Muscle layer of duodenum (tissue), 2 donors: ENCODE data around the gene SLC16A12.
"Not testable (repeated sequence)": the region's sequence is repeated elsewhere in the genome, so short reads cannot be mapped to it uniquely, and the experiment has no call there.

ENCODE experiments used
- H3K27ac ChIP-seq: one replicate; pipeline ENCODE4 v1.7.0; 2013; ENCODE audit warnings: mild to moderate bottlenecking, low read length
- H3K27me3 ChIP-seq: one replicate; pipeline ENCODE4 v1.7.0; 2013; ENCODE audit warnings: low read depth, mild to moderate bottlenecking, control low read depth, low read length
- H3K36me3 ChIP-seq, 2 donors: one replicate each; pipeline ENCODE4 v1.7.0; 2013; ENCODE audit warnings: low read length in 2 of 2, control low read depth in 1 of 2, mild to moderate bottlenecking in 1 of 2; ENCODE audit not compliant: insufficient read depth in 2 of 2, control insufficient read depth in 1 of 2
- H3K4me1 ChIP-seq, 2 donors: one replicate each; pipeline ENCODE4 v1.7.0; 2013; ENCODE audit warnings: low read length in 2 of 2, mild to moderate bottlenecking in 2 of 2, control low read depth in 1 of 2, moderate library complexity in 1 of 2; ENCODE audit not compliant: insufficient read depth in 2 of 2, control insufficient read depth in 1 of 2
- H3K4me3 ChIP-seq, 2 donors: one replicate each; pipeline ENCODE4 v1.7.0; 2013; ENCODE audit warnings: low read length in 2 of 2, low read depth in 1 of 2, mild to moderate bottlenecking in 1 of 2
- H3K9me3 ChIP-seq, 2 donors: one replicate each; pipeline ENCODE4 v1.7.0; 2013; ENCODE audit warnings: low read length in 2 of 2, control low read depth in 1 of 2, mild to moderate bottlenecking in 1 of 2; ENCODE audit not compliant: control insufficient read depth in 1 of 2
- donor health status: healthy.

The SLC16A12 gene

GRCh38 chr10:89398003-89398749 lies 137.2 kb downstream of the SLC16A12 start:
- Histone ChIP-seq H3K27ac (no peak overlapping the region), H3K36me3 (peaks cover 7 to 11% of the 10 kb centered on the region in 2 donors), H3K4me3 (no peak overlapping the region)

DNA sequence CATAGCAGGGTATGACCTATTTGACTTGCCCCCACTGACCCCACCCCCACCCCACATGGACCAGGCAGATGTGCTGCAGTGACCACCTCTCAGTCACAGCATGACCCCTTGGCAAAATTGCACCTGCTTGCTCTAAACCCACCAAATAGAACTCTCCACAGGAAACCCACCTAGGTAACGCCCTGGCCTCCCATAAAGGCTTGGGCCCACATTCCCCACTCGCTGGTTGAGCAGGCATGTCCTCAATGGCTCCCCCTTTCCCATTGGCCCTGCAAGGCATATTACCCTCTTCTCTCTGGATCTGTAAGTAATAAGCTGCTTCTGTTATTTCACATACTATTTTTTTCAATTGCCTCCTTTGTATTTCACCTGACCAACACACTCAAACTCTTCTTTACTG lies 140.3 kb downstream of the SLC16A12 start:
- peaks cover 0 to 20% of the 10 kb centered on the region in 2 donors for H3K4me1 ChIP-seq
- H3K4me3 ChIP-seq: peak overlapping the region in 1 of 2 donors; percentile 14
- no peaks in the 10 kb centered on the region for H3K36me3 ChIP-seq
- H3K9me3 ChIP-seq: no peaks in the 10 kb centered on the region
- no peaks in the 10 kb centered on the region for H3K27me3 ChIP-seq
- no peak overlapping the region for H3K27ac ChIP-seq

More at GRCh38 chr10:89398003-89398749, 137.2 kb downstream of the SLC16A12 start:
- H3K27me3 ChIP-seq: no peaks in the 10 kb centered on the region
- no peaks in the 10 kb centered on the region for H3K9me3 ChIP-seq
- peaks cover 0 to 11% of the 10 kb centered on the region in 2 donors for H3K4me1 ChIP-seq

DNA sequence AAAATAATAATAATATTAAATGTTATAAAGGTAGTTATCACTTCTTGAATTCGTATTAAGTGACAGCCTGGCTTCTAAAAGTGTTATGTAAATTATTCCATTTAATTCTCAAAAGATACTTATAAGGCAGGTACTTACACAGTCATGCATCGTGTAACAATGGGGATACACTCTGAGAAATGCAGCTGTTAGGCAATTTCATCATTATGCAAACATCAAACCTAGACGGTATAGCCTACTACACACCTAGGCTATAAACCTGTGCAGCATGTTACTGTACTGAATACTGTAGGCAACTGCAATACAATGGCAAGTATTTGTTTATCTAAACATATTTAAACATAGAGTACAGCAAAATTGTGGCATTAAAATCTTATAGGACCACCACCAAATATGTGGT lies 141.5 kb downstream of the SLC16A12 start:
- no peak overlapping the region for H3K27ac ChIP-seq
- H3K9me3 ChIP-seq: no peaks in the 10 kb centered on the region
- H3K27me3 ChIP-seq: no peaks in the 10 kb centered on the region
- no peaks in the 10 kb centered on the region for H3K36me3 ChIP-seq
- H3K4me1 ChIP-seq: peaks cover 0 to 20% of the 10 kb centered on the region in 2 donors
- H3K4me3 ChIP-seq: peak overlapping the region; percentile 37 to 61

DNA sequence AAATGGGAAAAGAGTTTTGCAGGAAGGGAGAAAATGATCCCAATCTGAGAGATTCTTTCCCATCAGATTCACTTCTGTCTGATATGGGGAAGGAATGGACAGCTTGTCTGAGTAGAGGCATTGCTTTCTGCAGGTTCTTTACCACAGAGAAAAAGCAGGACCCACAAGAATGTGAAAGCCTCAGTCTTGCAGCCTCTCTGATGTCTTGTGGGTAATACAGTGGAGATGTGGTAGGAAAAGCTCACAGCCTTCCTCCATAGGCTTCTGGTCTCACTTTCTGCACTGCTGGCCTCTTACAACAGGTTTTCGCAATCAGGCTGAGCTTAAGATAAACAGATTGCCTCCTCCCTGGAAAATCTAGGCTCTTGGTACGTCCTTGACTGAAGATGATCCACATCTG lies 142.4 kb downstream of the SLC16A12 start:
- peak overlapping the region; percentile 61 to 69 for H3K4me3 ChIP-seq
- no peaks in the 10 kb centered on the region for H3K9me3 ChIP-seq
- peaks cover 0 to 20% of the 10 kb centered on the region in 2 donors for H3K4me1 ChIP-seq
- H3K36me3 ChIP-seq: no peaks in the 10 kb centered on the region
- no peaks in the 10 kb centered on the region for H3K27me3 ChIP-seq
- H3K27ac ChIP-seq: peak overlapping the region; percentile 57

DNA sequence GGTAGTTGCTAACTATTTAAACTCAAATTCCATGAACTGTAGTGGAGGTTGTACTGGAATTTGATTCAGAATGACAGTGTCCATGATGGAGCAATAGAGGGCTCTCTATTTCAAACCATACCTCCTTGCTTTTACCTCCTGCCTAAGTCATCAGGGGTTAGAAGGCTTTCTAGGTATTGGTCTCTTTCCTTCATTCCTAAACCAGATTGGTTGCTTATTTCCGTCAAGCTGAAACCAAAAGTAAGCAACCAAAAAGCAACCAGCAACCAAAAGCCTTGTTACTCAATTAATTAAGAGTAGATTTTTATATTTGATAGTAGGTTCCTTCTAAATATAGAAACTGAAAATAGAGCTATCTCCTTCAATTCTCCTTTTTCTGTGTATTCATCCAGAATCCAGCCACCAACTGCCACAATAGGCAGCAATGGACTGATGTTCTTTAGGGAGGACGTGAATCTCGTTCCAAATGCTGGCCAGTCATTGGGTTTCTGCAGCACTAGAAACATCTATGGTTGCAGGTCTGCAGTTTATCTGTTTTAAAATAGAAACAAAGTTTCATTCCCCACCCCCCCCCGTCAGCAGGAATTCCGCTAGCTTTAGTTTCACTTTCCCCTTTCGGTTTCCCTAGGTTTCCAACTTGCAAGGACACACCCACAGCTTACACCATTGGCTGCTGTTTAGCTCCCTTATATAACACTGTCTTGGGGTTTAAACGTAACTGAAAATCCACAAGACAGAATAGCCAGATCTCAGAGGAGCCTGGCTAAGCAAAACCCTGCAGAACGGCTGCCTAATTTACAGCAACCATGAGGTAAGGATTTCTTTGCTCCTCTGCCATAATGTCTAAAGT lies 143.3 kb downstream of the SLC16A12 start, which contains the start of gene IFIT1:
Gene IFIT1, plus strand, starts transcription at position 717 of the 850 bp plus-strand sequence. Its CDS starts 90 bp downstream, at position 807.
- peaks cover 0 to 20% of the 10 kb centered on the region in 2 donors for H3K4me1 ChIP-seq
- peak within 1 kb of the TSS; percentile 61 to 69 for H3K4me3 ChIP-seq
- H3K27me3 ChIP-seq: no peaks in the 10 kb centered on the region
- peak within 1 kb of the TSS; percentile 57 for H3K27ac ChIP-seq
- no peaks in the 10 kb centered on the region for H3K36me3 ChIP-seq
- no peaks in the 10 kb centered on the region for H3K9me3 ChIP-seq

GRCh38 chr10:89391226-89391576 lies 144.2 kb downstream of the SLC16A12 start:
- H3K4me3 ChIP-seq, H3K27ac ChIP-seq: not testable (repeated sequence)
- peaks cover 0 to 20% of the 10 kb centered on the region in 2 donors for H3K4me1 ChIP-seq

GRCh38 chr10:89390476-89391225 lies 144.7 kb downstream of the SLC16A12 start:
- Histone ChIP-seq H3K27ac (no peak overlapping the region), H3K4me1 (peaks cover 0 to 20% of the 10 kb centered on the region in 2 donors), H3K27me3 (no peaks in the 10 kb centered on the region), H3K4me3 (no peak overlapping the region), H3K36me3 (no peaks in the 10 kb centered on the region), H3K9me3 (no peaks in the 10 kb centered on the region)

More at GRCh38 chr10:89391226-89391576, 144.2 kb downstream of the SLC16A12 start:
- not testable (repeated sequence) for H3K36me3 ChIP-seq, H3K9me3 ChIP-seq, H3K27me3 ChIP-seq

DNA sequence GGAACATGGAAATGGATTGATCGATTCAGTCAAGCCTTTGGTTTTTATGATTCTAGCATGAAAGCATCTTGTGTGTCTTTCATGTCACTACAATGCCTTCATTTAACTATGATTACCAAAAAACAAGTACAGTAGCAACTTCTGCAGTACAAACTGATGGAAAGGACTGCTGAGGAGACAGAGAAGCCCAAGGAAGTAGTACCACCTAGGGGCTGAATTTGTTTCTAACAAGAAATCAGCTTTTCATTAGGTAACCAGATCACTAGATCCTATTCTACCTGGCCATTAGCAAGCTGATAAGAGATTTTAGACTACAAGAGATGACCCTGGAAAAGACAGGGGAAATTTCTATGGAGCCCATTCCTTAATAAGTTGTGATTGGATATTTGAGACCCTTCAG lies 146.1 kb downstream of the SLC16A12 start:
- H3K4me3 ChIP-seq: no peak overlapping the region
- H3K4me1 ChIP-seq: peaks cover 0 to 14% of the 10 kb centered on the region in 2 donors
- no peak overlapping the region for H3K27ac ChIP-seq
- no peaks in the 10 kb centered on the region for H3K27me3 ChIP-seq
- H3K36me3 ChIP-seq: no peaks in the 10 kb centered on the region
- no peaks in the 10 kb centered on the region for H3K9me3 ChIP-seq

DNA sequence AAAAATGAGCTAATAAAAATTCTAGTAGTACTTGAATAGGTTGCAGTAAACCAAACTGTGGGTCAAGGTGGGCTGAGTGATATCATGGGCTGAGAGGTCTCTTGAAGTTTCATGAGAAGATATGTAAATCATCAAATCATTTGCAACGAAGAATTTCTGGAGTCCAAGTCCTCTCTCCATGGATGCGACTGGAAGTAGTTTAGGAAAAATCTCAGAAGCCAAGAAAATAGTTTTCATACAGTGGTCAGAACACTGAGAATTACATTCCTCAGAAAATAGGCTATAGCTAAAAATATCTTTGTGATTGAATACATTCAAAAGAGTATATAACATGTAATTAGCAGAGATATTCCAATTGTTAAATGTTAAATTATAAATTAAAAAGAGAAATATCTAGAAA lies 146.6 kb downstream of the SLC16A12 start:
- Histone ChIP-seq H3K9me3 (no peaks in the 10 kb centered on the region), H3K4me1 (peaks cover 0 to 10% of the 10 kb centered on the region in 2 donors), H3K4me3 (no peak overlapping the region), H3K36me3 (no peaks in the 10 kb centered on the region), H3K27ac (no peak overlapping the region), H3K27me3 (no peaks in the 10 kb centered on the region)

- H3K27me3 ChIP-seq: no peaks in the 10 kb centered on the region
- H3K4me3 ChIP-seq: no peak overlapping the region
- H3K27ac ChIP-seq: no peak overlapping the region
Measured at GRCh38 chr10:89384474-89385340, 150.7 kb downstream of the SLC16A12 start.

More at GRCh38 chr10:89384474-89385340, 150.7 kb downstream of the SLC16A12 start:
- Histone ChIP-seq H3K36me3 (no peaks in the 10 kb centered on the region), H3K9me3 (no peaks in the 10 kb centered on the region), H3K4me1 (no peaks in the 10 kb centered on the region)
